Mucosa of rectum (tissue), 2 donors: ENCODE data around the gene ACTG2.

Experiments used
- H3K27ac ChIP-seq, 2 donors: one replicate each; pipeline ENCODE4 v1.7.0; 2013; ENCODE audit warnings: inconsistent platforms in 2 of 2, low read depth in 2 of 2, low read length in 2 of 2
- H3K27me3 ChIP-seq, 2 donors: one replicate each; pipeline ENCODE4 v1.7.0; 2013; ENCODE audit warnings: low read length in 2 of 2; ENCODE audit not compliant: control insufficient read depth in 2 of 2, insufficient read depth in 2 of 2
- H3K36me3 ChIP-seq, 2 donors: one replicate each; pipeline ENCODE4 v1.7.0; 2013; ENCODE audit warnings: low read length in 2 of 2; ENCODE audit not compliant: control insufficient read depth in 2 of 2, insufficient read depth in 2 of 2
- H3K4me1 ChIP-seq, 2 donors: one replicate each; pipeline ENCODE4 v1.7.0; 2013; ENCODE audit warnings: low read length in 2 of 2, mild to moderate bottlenecking in 1 of 2; ENCODE audit not compliant: control insufficient read depth in 2 of 2, insufficient read depth in 2 of 2
- H3K4me3 ChIP-seq, 2 donors: one replicate each; pipeline ENCODE4 v1.7.0; 2013; ENCODE audit warnings: low read length in 2 of 2
- H3K9ac ChIP-seq, 2 donors: one replicate each; pipeline ENCODE4 v1.7.0; 2013; ENCODE audit warnings: low read length in 2 of 2, low read depth in 1 of 2, mild to moderate bottlenecking in 1 of 2
- H3K9me3 ChIP-seq, 2 donors: one replicate each; pipeline ENCODE4 v1.7.0; 2013; ENCODE audit warnings: low read length in 2 of 2; ENCODE audit not compliant: control insufficient read depth in 2 of 2
- donor health status: healthy.
- donor health status: Normal muscosa, but diverticular disease.

The ACTG2 gene

GRCh38 chr2:73920577-73921545 lies 28.1 kb downstream of the ACTG2 start:
- H3K27ac ChIP-seq = no peak overlapping the region
- no peaks in the 10 kb centered on the region for H3K27me3 ChIP-seq
- H3K9ac ChIP-seq = no peak overlapping the region
- H3K4me3 ChIP-seq = no peak overlapping the region
- H3K4me1 ChIP-seq = no peaks in the 10 kb centered on the region
- no peaks in the 10 kb centered on the region for H3K9me3 ChIP-seq
- no peaks in the 10 kb centered on the region for H3K36me3 ChIP-seq

GRCh38 chr2:73921581-73921980 lies 28.8 kb downstream of the ACTG2 start:
- no peaks in the 10 kb centered on the region for H3K9me3 ChIP-seq
- H3K27me3 ChIP-seq = no peaks in the 10 kb centered on the region
- no peak overlapping the region for H3K27ac ChIP-seq
- no peaks in the 10 kb centered on the region for H3K36me3 ChIP-seq
- no peak overlapping the region for H3K4me3 ChIP-seq
- H3K4me1 ChIP-seq = peaks cover 0 to 4% of the 10 kb centered on the region in 2 donors
- H3K9ac ChIP-seq = no peak overlapping the region

- no peaks in the 10 kb centered on the region for H3K36me3 ChIP-seq
- H3K4me3 ChIP-seq = no peak overlapping the region
- H3K4me1 ChIP-seq = peaks cover 8% of the 10 kb centered on the region in 2 donors
- H3K9me3 ChIP-seq = no peaks in the 10 kb centered on the region
- no peak overlapping the region for H3K27ac ChIP-seq
- no peak overlapping the region for H3K9ac ChIP-seq
- H3K27me3 ChIP-seq = no peaks in the 10 kb centered on the region
Observed at GRCh38 chr2:73922681-73923080, 29.9 kb downstream of the ACTG2 start.

GRCh38 chr2:73925033-73925704 lies 32.4 kb downstream of the ACTG2 start:
- peak overlapping the region; percentile 98 to 99 for H3K27ac ChIP-seq
- H3K9me3 ChIP-seq = no peaks in the 10 kb centered on the region
- H3K4me3 ChIP-seq = peak overlapping the region; percentile 23 to 28
- H3K36me3 ChIP-seq = no peaks in the 10 kb centered on the region
- no peaks in the 10 kb centered on the region for H3K27me3 ChIP-seq
- peak overlapping the region; percentile 13 to 17 for H3K9ac ChIP-seq
- H3K4me1 ChIP-seq = peaks cover 28% of the 10 kb centered on the region in 2 donors

- Histone ChIP-seq H3K9me3 (no peaks in the 10 kb centered on the region), H3K36me3 (no peaks in the 10 kb centered on the region), H3K27me3 (no peaks in the 10 kb centered on the region), H3K4me3 (peak overlapping the region; percentile 90 to 93), H3K27ac (peak overlapping the region; percentile 98 to 99), H3K9ac (peak overlapping the region; percentile 98 to 99), H3K4me1 (peaks cover 30 to 32% of the 10 kb centered on the region in 2 donors)
Observed at GRCh38 chr2:73925853-73926492, 33.2 kb downstream of the ACTG2 start.

GRCh38 chr2:73926493-73927327 lies 33.9 kb downstream of the ACTG2 start, which contains the start of gene DGUOK:
TSS of gene DGUOK (plus strand) at chr2:73926880. CDS start at chr2:73926911, 31 bp downstream.
- peak within 1 kb of the TSS; percentile 98 to 99 for H3K9ac ChIP-seq
- no peaks in the 10 kb centered on the region for H3K27me3 ChIP-seq
- H3K4me1 ChIP-seq = peaks cover 31 to 32% of the 10 kb centered on the region in 2 donors
- peak within 1 kb of the TSS; percentile 98 to 99 for H3K27ac ChIP-seq
- no peaks in the 10 kb centered on the region for H3K9me3 ChIP-seq
- no peaks in the 10 kb centered on the region for H3K36me3 ChIP-seq
- H3K4me3 ChIP-seq = peak within 1 kb of the TSS; percentile 90 to 93

GRCh38 chr2:73927344-73927743 lies 34.5 kb downstream of the ACTG2 start:
- no peaks in the 10 kb centered on the region for H3K9me3 ChIP-seq
- H3K4me1 ChIP-seq = peaks cover 31 to 32% of the 10 kb centered on the region in 2 donors
- H3K9ac ChIP-seq = peak overlapping the region; percentile 98 to 99
- peak overlapping the region; percentile 90 to 93 for H3K4me3 ChIP-seq
- peak overlapping the region; percentile 98 to 99 for H3K27ac ChIP-seq
- no peaks in the 10 kb centered on the region for H3K27me3 ChIP-seq
- peaks cover 4 to 5% of the 10 kb centered on the region in 2 donors for H3K36me3 ChIP-seq

GRCh38 chr2:73928963-73929347 lies 36.1 kb downstream of the ACTG2 start:
- Histone ChIP-seq H3K27ac (peak overlapping the region; percentile 18 to 54), H3K4me1 (peaks cover 31 to 32% of the 10 kb centered on the region in 2 donors), H3K9ac (no peak overlapping the region), H3K36me3 (peaks cover 8 to 18% of the 10 kb centered on the region in 2 donors), H3K27me3 (no peaks in the 10 kb centered on the region), H3K4me3 (peak overlapping the region in 1 of 2 donors; percentile 13), H3K9me3 (no peaks in the 10 kb centered on the region)

- Histone ChIP-seq H3K4me3 (no peak overlapping the region), H3K27me3 (no peaks in the 10 kb centered on the region), H3K9me3 (no peaks in the 10 kb centered on the region), H3K36me3 (peaks cover 8 to 18% of the 10 kb centered on the region in 2 donors), H3K4me1 (peaks cover 31 to 32% of the 10 kb centered on the region in 2 donors), H3K9ac (no peak overlapping the region), H3K27ac (no peak overlapping the region)
Observed at GRCh38 chr2:73930386-73930785, 37.6 kb downstream of the ACTG2 start.
